ENCODE measurements around the gene MAP4K2. TPM values are rescaled to one million over a fixed set of nuclear protein-coding genes. Genes with fewer than 3 reads are reported as not detected.

Gene MAP4K2
- total and polyA plus RNA-seq, 2 of the 8 experiments (the other 6 are each of a cell fraction or from before 2014, with no cell fraction given) = 20.1 to 20.7 TPM

DNA sequence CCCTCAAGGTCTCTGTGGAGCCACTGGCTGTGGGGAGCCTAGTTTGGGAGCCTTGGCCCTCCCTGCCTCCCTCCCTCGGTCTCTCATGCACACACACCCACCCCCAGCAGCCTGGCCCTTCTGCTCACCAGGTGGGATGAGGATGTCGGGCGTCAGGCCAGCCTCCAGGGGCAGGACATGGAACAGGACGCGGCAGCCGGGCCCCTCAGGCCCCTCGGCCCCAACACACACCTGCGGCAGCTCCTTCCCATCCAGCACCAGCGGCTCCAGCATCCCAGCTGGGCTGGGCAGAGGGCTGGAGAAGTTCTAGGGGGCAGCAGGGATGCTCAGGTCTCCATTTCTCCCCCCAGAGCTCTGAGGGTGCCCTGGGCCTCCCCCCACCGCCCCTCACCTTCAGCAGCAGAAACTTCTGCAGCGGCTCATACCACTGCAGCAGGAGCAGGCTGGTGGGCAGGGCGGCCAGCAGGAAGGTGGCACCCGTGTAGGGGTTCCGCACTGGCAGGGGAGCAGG, 11.2 kb downstream of the MAP4K2 start:
- Histone ChIP-seq H2BK12ac (ENCODE audit: low read depth, low read length) (no peak overlapping the region), H3K18ac (ENCODE audit: extremely low read depth, low read length) (no peak overlapping the region), H2BK15ac (ENCODE audit: low read length) (no peak overlapping the region), H3K9me3 (ENCODE audit: insufficient read depth in 2 of 2, low read depth in 1 of 2, low read length in 1 of 2) (no peaks in the 10 kb centered on the region), H3K56ac (replicated peaks; ENCODE audit: insufficient read length, low read depth, low read length) (no peak overlapping the region), H3K79me2 (ENCODE audit: control insufficient read depth in 1 of 2, insufficient read depth in 2 of 2, low read length in 2 of 2) (no peaks in the 10 kb centered on the region), H3K27me3 (replicated peaks in 1 of 4; ENCODE audit: control insufficient read depth in 3 of 4, extremely low read depth in 1 of 4, insufficient read depth in 3 of 4, low read length in 3 of 4) (no peaks in the 10 kb centered on the region), H3K27ac (ENCODE audit: low read depth, low read length) (no peak overlapping the region), H3K4me2 (ENCODE audit: insufficient read depth in 1 of 2, low read depth in 2 of 2, low read length in 2 of 2) (no peak overlapping the region), H4K5ac (ENCODE audit: insufficient read length, low read depth, low read length) (no peak overlapping the region), H3K4ac (replicated peaks; ENCODE audit: insufficient read length, low read depth, low read length) (no peak overlapping the region), H3K79me1 (ENCODE audit: low read depth, low read length) (no peaks in the 10 kb centered on the region), H3K36me3 (ENCODE audit: control insufficient read depth in 2 of 4, insufficient read depth in 4 of 4, low read length in 3 of 4) (no peaks in the 10 kb centered on the region), H2BK5ac (ENCODE audit: low read depth, low read length) (no peak overlapping the region), H3K23me2 (ENCODE audit: low read depth, low read length) (no peaks in the 10 kb centered on the region), H4K8ac (ENCODE audit: extremely low read depth, insufficient read depth, low read length) (no peak overlapping the region), H3K14ac (ENCODE audit: insufficient read length) (no peak overlapping the region), H4K91ac (replicated peaks; ENCODE audit: insufficient read length, low read length) (no peak overlapping the region), H3K4me1 (replicated peaks in 1 of 4; ENCODE audit: control insufficient read depth in 3 of 4, insufficient read depth in 4 of 4, low read length in 3 of 4) (no peaks in the 10 kb centered on the region), H2AK5ac (ENCODE audit: low read depth, low read length) (no peak overlapping the region), H2BK120ac (replicated peaks; ENCODE audit: low read depth, low read length) (no peak overlapping the region), H3K23ac (ENCODE audit: insufficient read length) (no peak overlapping the region), H3K4me3 (ENCODE audit: extremely low read depth in 1 of 4, insufficient read depth in 2 of 4, low read depth in 3 of 4, low read length in 4 of 4) (no peak overlapping the region), H4K20me1 (replicated peaks in 1 of 2; ENCODE audit: control insufficient read depth in 1 of 2, insufficient read depth in 2 of 2, low read length in 2 of 2) (peaks cover 2 to 3% of the 10 kb centered on the region in 2 experiments), H2BK20ac (ENCODE audit: low read length) (no peak overlapping the region), H3K9ac (replicated peaks in 1 of 4; ENCODE audit: extremely low read depth in 1 of 4, low read depth in 3 of 4, low read length in 3 of 4) (no peak overlapping the region), H2AFZ (ENCODE audit: low read length) (no peak overlapping the region)
- no peak for DNase-seq (ENCODE audit: low read depth in 1 of 2, low spot score in 2 of 2)
- WGBS, 2 experiments (ENCODE audit: extremely low coverage in 1 of 2, insufficient coverage in 1 of 2, insufficient read length in 1 of 2, insufficient replicate concordance in 2 of 2, low coverage in 1 of 2, low lambda C conversion rate in 2 of 2, missing lambda C conversion rate in 1 of 2) = 97% methylated on average over 6 of the region's 14 CpGs; no CpG with 5 or more reads in 1 of the 2 experiments
- ChIA-PET CTCF (ENCODE audit: partially characterized antibody) (interaction anchor here (0.7 to 2.3 kb wide), 7 partner anchors 9 to 102 kb away, joined by 3 to 7 read pairs (median 4); no protein-coding TSS in a partner anchor), POLR2A (ENCODE audit: partially characterized antibody) (interaction anchor here (1.1 to 1.3 kb wide), 3 partner anchors 9 to 20 kb away, joined by 3 to 6 read pairs (median 3); no protein-coding TSS in a partner anchor)
- no peak for FAIRE-seq
- TF ChIP-seq CBX5 (IDR thresholded peaks at IDR 0.05; ENCODE audit: low read depth, low read length) (no peak), CBX8 (IDR thresholded peaks at IDR 0.05; ENCODE audit: borderline replicate concordance, low read depth, low read length) (no peak), EZH2 (IDR thresholded peaks at IDR 0.05; ENCODE audit: low read depth, low read length, severe bottlenecking) (no peak), KDM5A (IDR thresholded peaks at IDR 0.05; ENCODE audit: low read length) (no peak), SIX5 (IDR thresholded peaks at IDR 0.05; ENCODE audit: low read depth, low read length) (no peak)
- TF ChIP-seq, protein P1, sequence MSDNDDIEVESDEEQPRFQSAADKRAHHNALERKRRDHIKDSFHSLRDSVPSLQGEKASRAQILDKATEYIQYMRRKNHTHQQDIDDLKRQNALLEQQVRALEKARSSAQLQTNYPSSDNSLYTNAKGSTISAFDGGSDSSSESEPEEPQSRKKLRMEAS (IDR thresholded peaks at IDR 0.05) = no peak

Measured in H1 (cell line).